Urinary bladder (tissue), 4 donors: ENCODE measurements around the gene ART5. TPM values are rescaled to one million over a fixed set of nuclear protein-coding genes. Genes with fewer than 3 reads are reported as not detected.
A peak's percentile ranks its signal among the peaks of the same experiment; 100 is the strongest.

Source experiments
- DNase-seq: peaks from one replicate; pipeline ENCODE4 v3.0.0-alpha.2; 2015; ENCODE audit errors: extremely low spot score
- H3K27ac ChIP-seq: one replicate; pipeline ENCODE4 v1.5.1; 2013; ENCODE audit warnings: low read depth, mild to moderate bottlenecking, moderate library complexity
- H3K36me3 ChIP-seq: one replicate; pipeline ENCODE4 v1.6.1; 2013; ENCODE audit warnings: mild to moderate bottlenecking, moderate library complexity; ENCODE audit not compliant: insufficient read depth
- H3K4me1 ChIP-seq: one replicate; pipeline ENCODE4 v1.6.1; 2013; ENCODE audit warnings: mild to moderate bottlenecking, moderate library complexity; ENCODE audit not compliant: insufficient read depth
- H3K4me3 ChIP-seq: one replicate; pipeline ENCODE4 v1.5.1; 2013; ENCODE audit warnings: low read depth, low read length
- WGBS: extraction: QIAGEN DNeasy Blood & Tissue Kit; methylation state at CpG from one replicate; pipeline ENCODE4 v1.1.7; 2013; 5-methylcytosine and 5-hydroxymethylcytosine counted together
- polyA plus RNA-seq: library from polyadenylated mRNA; stranded (reverse); fragments of 200-250 nt; gene quantifications from one replicate; pipeline ENCODE4 v1.2.3, GENCODE V29; 2013
- total RNA-seq: library from RNA; depleted of rRNA; stranded (reverse); fragments of >200 nt; gene quantifications from one replicate; pipeline ENCODE4 v1.2.3, GENCODE V29; 2014
- donor health status: healthy with polysubstance abuse.
- donor health status: healthy.

Gene ART5
- total RNA-seq = not detected
- 0.67 TPM for polyA plus RNA-seq

GRCh38 chr11:3641701-3642070 lies at the start of gene ART5:
Gene ART5, minus strand, starts transcription at chr11:3641992. Its CDS starts 130 bp downstream, at chr11:3641862.
- no peak for DNase-seq
- no peaks in the 10 kb centered on the region for H3K36me3 ChIP-seq
- no peaks in the 10 kb centered on the region for H3K4me1 ChIP-seq
- 9% methylated on average over 21 of the region's 21 CpGs for WGBS
- H3K27ac ChIP-seq = peak within 1 kb of the TSS; percentile 11
- peak within 1 kb of the TSS; percentile 42 for H3K4me3 ChIP-seq

- no peak for DNase-seq
- peaks cover 5% of the 10 kb centered on the region for H3K36me3 ChIP-seq
Observed at GRCh38 chr11:3686751-3687150, 45.0 kb upstream of the ART5 start.

GRCh38 chr11:3685923-3686322 lies 44.1 kb upstream of the ART5 start:
- peaks cover 5% of the 10 kb centered on the region for H3K36me3 ChIP-seq

More at GRCh38 chr11:3686751-3687150, 45.0 kb upstream of the ART5 start:
- WGBS = 98% methylated on average over 4 of the region's 4 CpGs
- no peak overlapping the region for H3K27ac ChIP-seq
- no peak overlapping the region for H3K4me3 ChIP-seq
- H3K4me1 ChIP-seq = no peaks in the 10 kb centered on the region

GRCh38 chr11:3684819-3685172 lies 43.0 kb upstream of the ART5 start:
- peaks cover 7% of the 10 kb centered on the region for H3K36me3 ChIP-seq
- DNase-seq = no peak
- 49% methylated on average over 2 of the region's 2 CpGs for WGBS

More at GRCh38 chr11:3685923-3686322, 44.1 kb upstream of the ART5 start:
- Histone ChIP-seq H3K4me1 (no peaks in the 10 kb centered on the region), H3K4me3 (no peak overlapping the region), H3K27ac (no peak overlapping the region)
- DNase-seq = no peak
- 48% methylated on average over 7 of the region's 7 CpGs for WGBS

GRCh38 chr11:3684129-3684818 lies 42.5 kb upstream of the ART5 start:
- H3K4me3 ChIP-seq = no peak overlapping the region
- H3K4me1 ChIP-seq = no peaks in the 10 kb centered on the region
- H3K36me3 ChIP-seq = peaks cover 7% of the 10 kb centered on the region

More at GRCh38 chr11:3684819-3685172, 43.0 kb upstream of the ART5 start:
- H3K4me1 ChIP-seq = no peaks in the 10 kb centered on the region
- H3K4me3 ChIP-seq = no peak overlapping the region
- no peak overlapping the region for H3K27ac ChIP-seq

GRCh38 chr11:3683039-3683438 lies 41.2 kb upstream of the ART5 start:
- WGBS = 92% methylated on average over 9 of the region's 9 CpGs
- peaks cover 6% of the 10 kb centered on the region for H3K36me3 ChIP-seq
- DNase-seq = no peak

More at GRCh38 chr11:3684129-3684818, 42.5 kb upstream of the ART5 start:
- no peak for DNase-seq
- 94% methylated on average over 12 of the region's 12 CpGs for WGBS
- H3K27ac ChIP-seq = no peak overlapping the region

GRCh38 chr11:3679077-3679476 lies 37.3 kb upstream of the ART5 start:
- WGBS = 97% methylated on average over 3 of the region's 3 CpGs
- no peaks in the 10 kb centered on the region for H3K4me1 ChIP-seq
- DNase-seq = no peak
- H3K36me3 ChIP-seq = peaks cover 13% of the 10 kb centered on the region
- H3K27ac ChIP-seq = no peak overlapping the region
- H3K4me3 ChIP-seq = no peak overlapping the region

More at GRCh38 chr11:3683039-3683438, 41.2 kb upstream of the ART5 start:
- Histone ChIP-seq H3K27ac (no peak overlapping the region), H3K4me3 (no peak overlapping the region), H3K4me1 (no peaks in the 10 kb centered on the region)

GRCh38 chr11:3675971-3676370 lies 34.2 kb upstream of the ART5 start:
- 96% methylated on average over 11 of the region's 11 CpGs for WGBS

GRCh38 chr11:3674189-3674588 lies 32.4 kb upstream of the ART5 start:
- 100% methylated on average over 1 of the region's 1 CpG for whole genome bisulfite sequencing
- peaks cover 9% of the 10 kb centered on the region for H3K36me3 ChIP-seq

More at GRCh38 chr11:3675971-3676370, 34.2 kb upstream of the ART5 start:
- Histone ChIP-seq H3K4me1 (no peaks in the 10 kb centered on the region), H3K4me3 (no peak overlapping the region), H3K36me3 (peaks cover 10% of the 10 kb centered on the region), H3K27ac (no peak overlapping the region)
- no peak for DNase-seq

GRCh38 chr11:3671334-3672254 lies 29.8 kb upstream of the ART5 start, which contains the start of gene CHRNA10:
Gene CHRNA10, minus strand, starts transcription at chr11:3671384. Its CDS starts 72 bp downstream, at chr11:3671312.
- Histone ChIP-seq H3K27ac (no peak within 1 kb of the TSS), H3K4me1 (no peaks in the 10 kb centered on the region), H3K36me3 (peaks cover 8% of the 10 kb centered on the region), H3K4me3 (no peak within 1 kb of the TSS)
- DNase-seq = no peak
- WGBS = 65% methylated on average over 9 of the region's 9 CpGs

More at GRCh38 chr11:3674189-3674588, 32.4 kb upstream of the ART5 start:
- DNase-seq = no peak
- Histone ChIP-seq H3K4me3 (no peak overlapping the region), H3K4me1 (no peaks in the 10 kb centered on the region), H3K27ac (no peak overlapping the region)

GRCh38 chr11:3669742-3670183 lies 28.0 kb upstream of the ART5 start:
- no peak for DNase-seq
- 91% methylated on average over 5 of the region's 5 CpGs for WGBS
- no peak overlapping the region for H3K4me3 ChIP-seq
- H3K4me1 ChIP-seq = no peaks in the 10 kb centered on the region
- no peak overlapping the region for H3K27ac ChIP-seq
- peaks cover 6% of the 10 kb centered on the region for H3K36me3 ChIP-seq

GRCh38 chr11:3669128-3669527 lies 27.3 kb upstream of the ART5 start:
- WGBS = 95% methylated on average over 7 of the region's 7 CpGs
- H3K36me3 ChIP-seq = peaks cover 6% of the 10 kb centered on the region
- no peak for DNase-seq
- H3K4me1 ChIP-seq = no peaks in the 10 kb centered on the region
- no peak overlapping the region for H3K27ac ChIP-seq
- H3K4me3 ChIP-seq = no peak overlapping the region

- DNase-seq = no peak
- 97% methylated on average over 89 of the region's 89 CpGs for WGBS
- Histone ChIP-seq H3K27ac (no peak overlapping the region), H3K4me1 (no peaks in the 10 kb centered on the region), H3K36me3 (peaks cover 6% of the 10 kb centered on the region), H3K4me3 (no peak overlapping the region)
Observed at GRCh38 chr11:3667149-3668035, 25.6 kb upstream of the ART5 start.
